Loucy (cell line): ENCODE measurements around the gene IRX5.

Experiments
- EZH2phosphoT487 ChIP-seq: fragments of 200-600 bp; IDR thresholded peaks from 2 replicates; pipeline ENCODE4 v1.6.1; 2018; ENCODE audit warnings: antibody characterized with exemption, mild to moderate bottlenecking, moderate library complexity, borderline replicate concordance
- TF ChIP-seq, protein P1 (sequence below): fragments of 200-600 bp; sonication (generic); conservative IDR thresholded peaks from 2 replicates; pipeline ENCODE4 v1.5.1; 2014; ENCODE audit warnings: mild to moderate bottlenecking, antibody characterized with exemption, low read length

- TF ChIP-seq, protein P1, sequence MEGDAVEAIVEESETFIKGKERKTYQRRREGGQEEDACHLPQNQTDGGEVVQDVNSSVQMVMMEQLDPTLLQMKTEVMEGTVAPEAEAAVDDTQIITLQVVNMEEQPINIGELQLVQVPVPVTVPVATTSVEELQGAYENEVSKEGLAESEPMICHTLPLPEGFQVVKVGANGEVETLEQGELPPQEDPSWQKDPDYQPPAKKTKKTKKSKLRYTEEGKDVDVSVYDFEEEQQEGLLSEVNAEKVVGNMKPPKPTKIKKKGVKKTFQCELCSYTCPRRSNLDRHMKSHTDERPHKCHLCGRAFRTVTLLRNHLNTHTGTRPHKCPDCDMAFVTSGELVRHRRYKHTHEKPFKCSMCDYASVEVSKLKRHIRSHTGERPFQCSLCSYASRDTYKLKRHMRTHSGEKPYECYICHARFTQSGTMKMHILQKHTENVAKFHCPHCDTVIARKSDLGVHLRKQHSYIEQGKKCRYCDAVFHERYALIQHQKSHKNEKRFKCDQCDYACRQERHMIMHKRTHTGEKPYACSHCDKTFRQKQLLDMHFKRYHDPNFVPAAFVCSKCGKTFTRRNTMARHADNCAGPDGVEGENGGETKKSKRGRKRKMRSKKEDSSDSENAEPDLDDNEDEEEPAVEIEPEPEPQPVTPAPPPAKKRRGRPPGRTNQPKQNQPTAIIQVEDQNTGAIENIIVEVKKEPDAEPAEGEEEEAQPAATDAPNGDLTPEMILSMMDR = no peak
- no peak for TF ChIP-seq EZH2phosphoT487
Observed at GRCh38 chr16:54890381-54890780, 40.3 kb upstream of the IRX5 start.
